ENCODE results near the gene TMUB2. TPM values are rescaled to one million over a fixed set of nuclear protein-coding genes. Genes with fewer than 3 reads are reported as not detected.
A peak's percentile ranks its signal among the peaks of the same experiment; 100 is the strongest.

Gene TMUB2
- total and polyA plus RNA-seq, 4 donors: 32.1 to 40.2 (median 37.2) TPM

DNA sequence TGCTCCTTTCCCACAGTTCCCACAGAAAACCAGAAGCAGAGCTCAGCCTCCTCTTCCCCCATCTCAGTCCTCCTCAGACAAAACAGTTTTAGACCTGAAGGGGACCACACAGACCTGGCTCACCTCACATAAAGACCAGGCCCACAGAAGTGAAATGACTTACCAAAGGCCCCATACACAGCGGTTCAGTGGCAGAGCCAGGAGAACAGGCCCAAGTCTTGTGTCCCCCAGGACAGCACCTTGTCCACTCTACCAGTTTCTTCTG lies 27.4 kb downstream of the TMUB2 start:
- ATAC-seq (ENCODE audit: insufficient read depth, low FRiP score): no peak
- TF ChIP-seq, protein P1, sequence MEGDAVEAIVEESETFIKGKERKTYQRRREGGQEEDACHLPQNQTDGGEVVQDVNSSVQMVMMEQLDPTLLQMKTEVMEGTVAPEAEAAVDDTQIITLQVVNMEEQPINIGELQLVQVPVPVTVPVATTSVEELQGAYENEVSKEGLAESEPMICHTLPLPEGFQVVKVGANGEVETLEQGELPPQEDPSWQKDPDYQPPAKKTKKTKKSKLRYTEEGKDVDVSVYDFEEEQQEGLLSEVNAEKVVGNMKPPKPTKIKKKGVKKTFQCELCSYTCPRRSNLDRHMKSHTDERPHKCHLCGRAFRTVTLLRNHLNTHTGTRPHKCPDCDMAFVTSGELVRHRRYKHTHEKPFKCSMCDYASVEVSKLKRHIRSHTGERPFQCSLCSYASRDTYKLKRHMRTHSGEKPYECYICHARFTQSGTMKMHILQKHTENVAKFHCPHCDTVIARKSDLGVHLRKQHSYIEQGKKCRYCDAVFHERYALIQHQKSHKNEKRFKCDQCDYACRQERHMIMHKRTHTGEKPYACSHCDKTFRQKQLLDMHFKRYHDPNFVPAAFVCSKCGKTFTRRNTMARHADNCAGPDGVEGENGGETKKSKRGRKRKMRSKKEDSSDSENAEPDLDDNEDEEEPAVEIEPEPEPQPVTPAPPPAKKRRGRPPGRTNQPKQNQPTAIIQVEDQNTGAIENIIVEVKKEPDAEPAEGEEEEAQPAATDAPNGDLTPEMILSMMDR (IDR thresholded peaks at IDR 0.05; ENCODE audit: control extremely low read depth, extremely low read depth): no peak
- peaks cover 5 to 22% (median 7%) of the 10 kb centered on the region in 5 donors for H3K4me1 ChIP-seq (ENCODE audit: control insufficient read depth in 5 of 5, insufficient read depth in 5 of 5, low read length in 5 of 5)

DNA sequence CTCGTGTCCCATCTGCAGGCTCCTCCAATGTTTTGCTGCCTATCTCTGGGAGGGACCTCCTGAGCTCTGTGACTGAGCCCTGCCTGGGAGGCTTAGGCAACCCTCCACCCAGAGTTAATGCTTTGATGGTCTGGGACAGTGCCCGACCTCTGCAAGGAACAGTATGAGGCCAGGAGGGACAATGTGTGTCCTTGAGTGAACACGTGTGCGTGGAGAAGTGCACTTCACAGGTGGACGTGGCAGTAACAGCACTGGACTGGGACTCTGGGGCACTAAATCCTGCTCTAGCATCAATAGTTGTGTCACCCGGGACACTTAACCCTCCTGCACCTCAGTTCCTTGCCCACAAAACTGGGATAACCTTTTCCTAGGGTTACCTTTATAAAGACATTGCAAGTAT lies 28.1 kb downstream of the TMUB2 start:
- H3K4me1 ChIP-seq (ENCODE audit: control insufficient read depth in 5 of 5, insufficient read depth in 5 of 5, low read length in 5 of 5): peaks cover 5 to 22% (median 7%) of the 10 kb centered on the region in 5 donors

More for the DNA sequence above, 27.4 kb downstream of the TMUB2 start:
- no peak overlapping the region for H3K9ac ChIP-seq (ENCODE audit: insufficient read depth in 1 of 2, low read length in 2 of 2)
- H3K9me3 ChIP-seq (ENCODE audit: control insufficient read depth in 4 of 4, insufficient read depth in 3 of 4, low read length in 3 of 4): no peaks in the 10 kb centered on the region
- H3K27ac ChIP-seq (ENCODE audit: low read depth in 1 of 2, low read length in 1 of 2): no peak overlapping the region
- no peak overlapping the region for H3K4me3 ChIP-seq
- peaks cover 8 to 60% (median 50%) of the 10 kb centered on the region in 4 donors for H3K36me3 ChIP-seq (ENCODE audit: control insufficient read depth in 4 of 4, insufficient read depth in 4 of 4, low read length in 4 of 4)
- no peaks in the 10 kb centered on the region for H3K27me3 ChIP-seq (ENCODE audit: control insufficient read depth in 3 of 3, insufficient read depth in 3 of 3, low read length in 2 of 3)
- WGBS, 2 donors: 100% methylated on average over 1 of the region's 1 CpG
- DNase-seq: no peak

DNA sequence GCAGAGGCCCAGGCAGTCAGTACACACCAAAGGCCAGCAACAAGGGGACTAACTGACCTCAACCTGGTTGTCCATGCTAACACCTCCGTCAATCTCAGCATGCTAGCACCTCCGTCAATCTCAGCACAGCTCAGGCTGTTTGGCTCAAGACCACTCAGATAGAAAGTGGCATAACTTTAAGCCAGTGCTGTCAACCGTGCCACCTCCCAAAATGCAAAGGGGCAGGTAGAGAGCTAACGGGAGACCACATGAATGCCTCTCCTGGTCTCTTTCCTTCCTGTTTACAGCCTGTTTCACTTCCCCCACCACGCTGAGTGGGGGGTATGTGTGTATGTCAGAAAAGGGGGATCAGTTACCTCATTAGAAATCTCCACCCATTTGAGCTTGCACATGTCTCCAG lies 29.4 kb downstream of the TMUB2 start:
- Histone ChIP-seq H3K9me3 (ENCODE audit: control insufficient read depth in 4 of 4, insufficient read depth in 3 of 4, low read length in 3 of 4) (no peaks in the 10 kb centered on the region), H3K36me3 (ENCODE audit: control insufficient read depth in 4 of 4, insufficient read depth in 4 of 4, low read length in 4 of 4) (peaks cover 6 to 45% (median 40%) of the 10 kb centered on the region in 4 donors), H3K4me1 (ENCODE audit: control insufficient read depth in 5 of 5, insufficient read depth in 5 of 5, low read length in 5 of 5) (peaks cover 3 to 17% (median 7%) of the 10 kb centered on the region in 5 donors), H3K9ac (ENCODE audit: insufficient read depth in 1 of 2, low read length in 2 of 2) (no peak overlapping the region), H3K4me3 (no peak overlapping the region), H3K27ac (ENCODE audit: low read depth in 1 of 2, low read length in 1 of 2) (no peak overlapping the region), H3K27me3 (ENCODE audit: control insufficient read depth in 3 of 3, insufficient read depth in 3 of 3, low read length in 2 of 3) (no peaks in the 10 kb centered on the region)
- DNase-seq (no peak), ATAC-seq (ENCODE audit: insufficient read depth, low FRiP score) (no peak)
- 55 to 63% methylated on average over 5 of the region's 5 CpGs for WGBS, 2 donors
- TF ChIP-seq, protein P1 (IDR thresholded peaks at IDR 0.05; ENCODE audit: control extremely low read depth, extremely low read depth): no peak

More for the DNA sequence above, 28.1 kb downstream of the TMUB2 start:
- TF ChIP-seq, protein P1 (IDR thresholded peaks at IDR 0.05; ENCODE audit: control extremely low read depth, extremely low read depth): no peak
- Histone ChIP-seq H3K27ac (ENCODE audit: low read depth in 1 of 2, low read length in 1 of 2) (peak overlapping the region in 1 of 2 donors; percentile 18), H3K9ac (ENCODE audit: insufficient read depth in 1 of 2, low read length in 2 of 2) (no peak overlapping the region), H3K4me3 (no peak overlapping the region), H3K9me3 (ENCODE audit: control insufficient read depth in 4 of 4, insufficient read depth in 3 of 4, low read length in 3 of 4) (no peaks in the 10 kb centered on the region), H3K27me3 (ENCODE audit: control insufficient read depth in 3 of 3, insufficient read depth in 3 of 3, low read length in 2 of 3) (no peaks in the 10 kb centered on the region), H3K36me3 (ENCODE audit: control insufficient read depth in 4 of 4, insufficient read depth in 4 of 4, low read length in 4 of 4) (peaks cover 6 to 53% (median 44%) of the 10 kb centered on the region in 4 donors)
- ATAC-seq (ENCODE audit: insufficient read depth, low FRiP score) (no peak), DNase-seq (no peak)
- WGBS, 2 donors: 90 to 95% methylated on average over 6 of the region's 6 CpGs

DNA sequence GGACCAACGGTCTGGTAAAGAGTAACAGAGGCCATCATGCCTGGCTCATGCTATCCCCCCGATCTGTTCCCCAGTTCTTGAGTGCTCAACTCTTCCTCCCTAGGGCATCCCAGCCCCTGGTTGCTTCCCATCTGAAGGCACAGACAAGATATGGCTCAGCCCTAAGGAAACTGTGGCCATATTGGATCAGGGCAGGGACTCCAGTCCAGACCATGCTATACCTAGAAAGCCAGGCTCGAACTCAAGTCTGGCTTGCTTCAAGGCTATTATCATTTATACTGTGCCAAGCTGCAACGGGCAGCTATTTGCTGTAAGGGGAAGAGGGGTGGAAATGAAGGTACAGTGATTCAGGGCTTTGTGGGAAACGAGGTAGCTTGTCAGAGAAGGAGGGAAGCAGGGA lies 29.9 kb downstream of the TMUB2 start:
- TF ChIP-seq, protein P1 (IDR thresholded peaks at IDR 0.05; ENCODE audit: control extremely low read depth, extremely low read depth): no peak
- no peak for DNase-seq
- ATAC-seq (ENCODE audit: insufficient read depth, low FRiP score): no peak
- WGBS, 2 donors: 66% methylated on average over 5 of the region's 5 CpGs
- Histone ChIP-seq H3K36me3 (ENCODE audit: control insufficient read depth in 4 of 4, insufficient read depth in 4 of 4, low read length in 4 of 4) (peaks cover 6 to 40% (median 35%) of the 10 kb centered on the region in 4 donors), H3K4me3 (no peak overlapping the region), H3K9ac (ENCODE audit: insufficient read depth in 1 of 2, low read length in 2 of 2) (no peak overlapping the region), H3K9me3 (ENCODE audit: control insufficient read depth in 4 of 4, insufficient read depth in 3 of 4, low read length in 3 of 4) (no peaks in the 10 kb centered on the region), H3K27me3 (ENCODE audit: control insufficient read depth in 3 of 3, insufficient read depth in 3 of 3, low read length in 2 of 3) (no peaks in the 10 kb centered on the region), H3K27ac (ENCODE audit: low read depth in 1 of 2, low read length in 1 of 2) (no peak overlapping the region), H3K4me1 (ENCODE audit: control insufficient read depth in 5 of 5, insufficient read depth in 5 of 5, low read length in 5 of 5) (peaks cover 3 to 16% (median 7%) of the 10 kb centered on the region in 5 donors)

All from lung (tissue), 12 donors.